ENCODE data around the gene NRXN2.

Gene NRXN2

DNA sequence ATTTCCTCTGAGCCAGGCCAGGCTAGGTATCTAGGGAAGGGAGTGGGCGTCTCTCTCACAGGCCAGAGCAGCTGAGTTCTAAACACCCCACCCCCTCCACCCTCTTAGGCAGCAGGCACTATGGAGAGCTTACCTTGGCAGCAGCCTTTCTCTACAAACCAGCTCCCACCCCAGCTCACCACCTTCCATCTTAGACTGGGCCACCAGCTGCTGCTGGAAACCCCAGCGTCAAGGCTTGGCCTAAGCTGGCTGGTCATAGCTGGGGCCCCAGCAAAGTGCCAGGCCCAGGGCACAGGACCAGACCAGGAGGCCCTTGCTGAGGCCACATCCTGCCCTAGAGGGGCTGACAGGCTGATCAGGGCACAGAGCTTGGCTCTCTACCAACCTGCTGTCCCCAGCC lies 111.8 kb downstream of the NRXN2 start:
- no peak overlapping the region for H3K27ac ChIP-seq
- TF ChIP-seq, protein P1, sequence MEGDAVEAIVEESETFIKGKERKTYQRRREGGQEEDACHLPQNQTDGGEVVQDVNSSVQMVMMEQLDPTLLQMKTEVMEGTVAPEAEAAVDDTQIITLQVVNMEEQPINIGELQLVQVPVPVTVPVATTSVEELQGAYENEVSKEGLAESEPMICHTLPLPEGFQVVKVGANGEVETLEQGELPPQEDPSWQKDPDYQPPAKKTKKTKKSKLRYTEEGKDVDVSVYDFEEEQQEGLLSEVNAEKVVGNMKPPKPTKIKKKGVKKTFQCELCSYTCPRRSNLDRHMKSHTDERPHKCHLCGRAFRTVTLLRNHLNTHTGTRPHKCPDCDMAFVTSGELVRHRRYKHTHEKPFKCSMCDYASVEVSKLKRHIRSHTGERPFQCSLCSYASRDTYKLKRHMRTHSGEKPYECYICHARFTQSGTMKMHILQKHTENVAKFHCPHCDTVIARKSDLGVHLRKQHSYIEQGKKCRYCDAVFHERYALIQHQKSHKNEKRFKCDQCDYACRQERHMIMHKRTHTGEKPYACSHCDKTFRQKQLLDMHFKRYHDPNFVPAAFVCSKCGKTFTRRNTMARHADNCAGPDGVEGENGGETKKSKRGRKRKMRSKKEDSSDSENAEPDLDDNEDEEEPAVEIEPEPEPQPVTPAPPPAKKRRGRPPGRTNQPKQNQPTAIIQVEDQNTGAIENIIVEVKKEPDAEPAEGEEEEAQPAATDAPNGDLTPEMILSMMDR (conservative IDR thresholded peaks at IDR 0.05; ENCODE audit: low read depth) = no peak
- POLR2A ChIA-PET (ENCODE audit: low non-redundant PET) = no interaction called here
- DNase-seq (ENCODE audit: low spot score) = no peak
- CTCF ChIA-PET = interaction anchor here (0.5 kb wide), 1 partner anchor 160 kb away, joined by 3 read pairs; no protein-coding TSS in a partner anchor

DNA sequence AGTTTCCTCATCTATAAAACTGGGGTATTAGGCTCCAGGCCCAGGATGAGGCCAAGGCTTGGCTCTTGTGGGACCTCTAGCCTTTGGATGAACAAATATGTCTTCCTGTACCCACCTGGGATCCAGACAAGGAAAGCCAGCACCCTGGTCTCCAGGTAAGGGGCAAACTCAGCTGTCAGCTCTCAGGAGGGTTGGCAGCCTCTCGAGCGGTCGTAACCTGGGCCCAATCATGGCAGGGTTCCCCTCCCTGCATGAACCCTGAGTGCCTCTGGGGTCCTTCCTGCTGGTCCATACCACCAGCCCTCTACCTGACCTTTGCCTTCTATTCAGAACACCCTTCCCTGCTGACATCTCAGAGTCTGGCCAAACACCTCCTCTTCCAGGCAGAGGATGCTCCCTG lies 112.4 kb downstream of the NRXN2 start:
- ChIA-PET CTCF (interaction anchor here (0.5 kb wide), 1 partner anchor 159 kb away, joined by 3 read pairs; no protein-coding TSS in a partner anchor), POLR2A (ENCODE audit: low non-redundant PET) (no interaction called here)
- no peak for DNase-seq (ENCODE audit: low spot score)
- TF ChIP-seq, protein P1 (conservative IDR thresholded peaks at IDR 0.05; ENCODE audit: low read depth) = no peak
- H3K27ac ChIP-seq = no peak overlapping the region

DNA sequence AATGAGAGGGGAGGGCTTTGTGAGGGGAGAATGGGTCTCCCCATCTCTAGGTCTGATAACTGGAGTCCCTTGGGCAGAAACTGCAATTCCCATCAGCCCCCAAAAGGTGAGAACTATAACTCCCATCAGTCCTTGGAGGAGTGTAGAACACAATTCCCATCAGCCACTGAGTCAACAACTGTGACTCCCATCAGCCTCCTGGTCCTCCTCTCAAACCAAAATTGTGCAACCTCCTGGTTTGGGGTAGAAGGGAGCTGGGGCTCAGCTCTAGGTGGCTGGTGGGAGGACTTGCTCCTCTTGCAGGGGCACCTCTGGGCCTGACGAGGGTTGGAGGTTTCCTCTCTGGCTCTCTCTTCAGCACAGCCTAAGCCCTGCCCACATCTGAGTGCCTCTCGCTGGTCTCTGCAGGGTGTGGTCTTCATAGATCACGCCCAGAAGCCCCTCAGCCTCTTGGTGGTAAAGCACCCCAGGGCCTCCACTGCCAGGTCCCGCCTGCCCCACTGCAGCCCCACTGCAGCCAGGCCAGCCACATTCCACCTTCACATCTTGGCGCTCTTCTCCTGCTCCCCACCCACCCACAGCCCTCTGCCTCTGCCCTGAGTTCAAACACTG lies 113.5 kb downstream of the NRXN2 start:
- DNase-seq (ENCODE audit: low spot score) = no peak
- CTCF ChIA-PET = interaction anchor here (0.9 kb wide), 1 partner anchor 23 kb away, joined by 5 read pairs; no protein-coding TSS in a partner anchor
- TF ChIP-seq, protein P1 (conservative IDR thresholded peaks at IDR 0.05; ENCODE audit: low read depth) = no peak
- POLR2A ChIA-PET (ENCODE audit: low non-redundant PET) = no interaction called here
- no peak overlapping the region for H3K27ac ChIP-seq

DNA sequence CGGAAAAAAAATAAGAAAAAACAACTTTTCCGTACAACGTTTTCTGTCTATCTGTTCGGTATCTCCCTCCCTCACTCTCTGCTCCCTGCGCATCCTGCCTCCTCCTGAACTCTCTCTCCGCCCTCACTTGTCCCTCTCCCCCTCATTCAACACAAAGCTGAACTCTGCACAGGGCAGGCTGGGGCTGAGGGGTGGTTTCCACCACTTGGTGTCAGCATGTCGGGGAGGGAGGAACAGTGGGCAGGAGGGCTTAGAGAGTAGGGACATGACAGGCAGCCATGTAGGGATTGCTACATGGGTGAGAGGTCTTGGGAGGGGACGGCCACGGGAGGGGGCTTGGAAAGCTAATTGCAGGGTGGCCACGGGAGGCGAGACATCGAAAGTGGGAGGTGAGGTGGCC lies 114.4 kb downstream of the NRXN2 start:
- H3K27ac ChIP-seq = no peak overlapping the region
- POLR2A ChIA-PET (ENCODE audit: low non-redundant PET) = interaction anchor here (0.7 kb wide), 1 partner anchor 7 kb away, joined by 5 read pairs; no protein-coding TSS in a partner anchor
- no peak for DNase-seq (ENCODE audit: low spot score)
- CTCF ChIA-PET = interaction anchor here (0.9 to 1.0 kb wide), 2 partner anchors 24 to 45 kb away, joined by 5 read pairs; no protein-coding TSS in a partner anchor
- TF ChIP-seq, protein P1 (conservative IDR thresholded peaks at IDR 0.05; ENCODE audit: low read depth) = no peak

DNA sequence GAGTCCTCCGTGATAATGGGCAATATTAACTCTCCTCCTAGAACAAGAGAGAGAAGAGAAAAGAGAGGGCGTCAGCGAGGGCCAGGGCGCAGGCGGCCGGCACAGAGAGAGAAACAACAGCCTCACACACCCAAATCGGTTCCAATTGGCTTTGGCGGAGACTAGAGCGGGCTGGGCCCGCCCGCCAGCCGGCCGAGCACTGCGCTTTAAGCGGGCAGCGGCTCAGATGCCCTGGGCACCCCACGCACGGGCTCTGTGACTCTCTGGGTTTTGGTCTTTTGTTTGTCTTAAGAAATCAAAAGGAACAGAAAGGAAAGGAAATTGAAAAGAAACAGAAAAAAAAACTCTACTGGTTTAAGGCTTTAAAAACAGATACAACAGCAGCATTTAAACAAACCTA lies 115.0 kb downstream of the NRXN2 start:
- CTCF ChIA-PET = interaction anchor here (1.0 kb wide), 1 partner anchor 45 kb away, joined by 5 read pairs; no protein-coding TSS in a partner anchor
- DNase-seq (ENCODE audit: low spot score) = peak; percentile 24
- POLR2A ChIA-PET (ENCODE audit: low non-redundant PET) = no interaction called here
- H3K27ac ChIP-seq = no peak overlapping the region
- TF ChIP-seq, protein P1 (conservative IDR thresholded peaks at IDR 0.05; ENCODE audit: low read depth) = no peak

DNA sequence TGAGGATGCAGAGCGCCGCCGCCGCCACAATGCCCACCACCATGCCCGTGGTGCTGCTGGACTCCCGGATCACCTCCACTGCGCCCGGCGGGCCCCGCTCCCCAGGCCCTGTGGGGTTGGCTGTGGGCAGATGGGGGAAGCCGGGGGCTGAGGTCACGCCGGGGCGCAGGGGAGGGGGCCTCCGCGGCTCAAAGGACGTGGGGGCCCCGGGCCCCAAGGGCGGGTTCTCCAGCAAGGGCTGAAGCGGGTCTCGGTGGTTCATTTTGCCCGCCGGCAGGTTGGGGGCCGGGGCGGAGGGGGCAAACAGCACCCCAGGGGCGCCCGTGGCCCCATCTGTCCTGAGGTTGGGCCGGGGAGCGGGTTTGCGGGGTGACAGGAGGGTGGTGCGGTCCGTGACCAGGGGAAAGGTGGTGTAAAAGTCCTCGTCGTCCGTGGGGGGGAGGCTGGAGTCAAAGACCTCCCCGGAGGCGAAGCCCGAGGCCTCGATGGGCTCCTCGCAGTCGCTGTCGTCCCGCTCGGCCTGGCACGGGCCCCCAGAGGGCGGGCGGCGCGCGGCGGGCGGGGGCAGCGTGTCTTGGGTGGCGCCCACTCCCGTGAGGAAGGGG lies 115.5 kb downstream of the NRXN2 start:
- TF ChIP-seq, protein P1 (conservative IDR thresholded peaks at IDR 0.05; ENCODE audit: low read depth) = no peak
- no peak for DNase-seq (ENCODE audit: low spot score)
- no peak overlapping the region for H3K27ac ChIP-seq
- ChIA-PET CTCF (no interaction called here), POLR2A (ENCODE audit: low non-redundant PET) (no interaction called here)

All from RWPE1 (cell line).